H9 (cell line): ENCODE results near the gene COL4A2. TPM values are rescaled to one million over a fixed set of nuclear protein-coding genes. Genes with fewer than 3 reads are reported as not detected.

ENCODE experiments used
- DNase-seq: peaks from one replicate; pipeline ENCODE4 v3.0.0-alpha.2; 2017
- H2AFZ ChIP-seq: one replicate; pipeline ENCODE4 v1.6.1; 2013; ENCODE audit warnings: mild to moderate bottlenecking, low read length, control low read depth, moderate library complexity
- H2AK5ac ChIP-seq: 2 replicates; pipeline ENCODE4 v1.6.1; 2013; ENCODE audit warnings: low read length, control low read depth, mixed read lengths; ENCODE audit not compliant: insufficient read length
- H2BK120ac ChIP-seq: one replicate; pipeline ENCODE4 v1.6.1; 2013; ENCODE audit warnings: low read depth, mild to moderate bottlenecking, low read length, control low read depth, inconsistent platforms; ENCODE audit not compliant: poor library complexity, severe bottlenecking
- H2BK12ac ChIP-seq: 2 replicates; pipeline ENCODE4 v1.6.1; 2013; ENCODE audit warnings: low read length, control low read depth, mixed read lengths, low read depth; ENCODE audit not compliant: insufficient read length
- H2BK15ac ChIP-seq: 2 replicates; pipeline ENCODE4 v1.6.1; 2013; ENCODE audit warnings: low read depth, low read length, control low read depth
- H2BK20ac ChIP-seq: one replicate; pipeline ENCODE4 v1.6.1; 2013; ENCODE audit warnings: low read depth, mild to moderate bottlenecking, low read length, control low read depth, inconsistent platforms; ENCODE audit not compliant: poor library complexity, severe bottlenecking
- H2BK5ac ChIP-seq: 2 replicates; pipeline ENCODE4 v1.6.1; 2013; ENCODE audit warnings: low read length, control low read depth, mixed read lengths; ENCODE audit not compliant: insufficient read length
- H3K14ac ChIP-seq: 2 replicates; pipeline ENCODE4 v1.6.1; 2013; ENCODE audit warnings: low read length, control low read depth; ENCODE audit not compliant: insufficient read depth
- H3K18ac ChIP-seq: 2 replicates; pipeline ENCODE4 v1.6.1; 2013; ENCODE audit warnings: low read depth, mild to moderate bottlenecking, mixed read lengths, low read length, control low read depth; ENCODE audit not compliant: insufficient read length
- H3K23ac ChIP-seq: 2 replicates; pipeline ENCODE4 v1.6.1; 2013; ENCODE audit warnings: low read length, control low read depth, mixed read lengths, low read depth; ENCODE audit not compliant: insufficient read length
- H3K23me2 ChIP-seq: 2 replicates; pipeline ENCODE4 v1.6.1; 2013; ENCODE audit warnings: low read depth, mild to moderate bottlenecking, mixed read lengths, low read length, control low read depth; ENCODE audit not compliant: insufficient read length, poor library complexity, severe bottlenecking
- H3K27ac ChIP-seq: 2 replicates; pipeline ENCODE4 v1.5.1; 2013; ENCODE audit warnings: low read length, control low read depth, mixed read lengths, low read depth; ENCODE audit not compliant: insufficient read length
- H3K27me3 ChIP-seq: 2 replicates; pipeline ENCODE4 v1.6.1; 2013; ENCODE audit warnings: low read length, control low read depth, inconsistent platforms; ENCODE audit not compliant: insufficient read depth
- H3K4ac ChIP-seq: 2 replicates; pipeline ENCODE4 v1.6.1; 2013; ENCODE audit warnings: low read depth, mild to moderate bottlenecking, control low read depth, inconsistent platforms, low read length, moderate library complexity
- H3K4me1 ChIP-seq: 2 replicates; pipeline ENCODE4 v1.6.1; 2013; ENCODE audit warnings: low read length, control low read depth, inconsistent platforms; ENCODE audit not compliant: insufficient read depth
- H3K4me2 ChIP-seq: 2 replicates; pipeline ENCODE4 v1.6.1; 2013; ENCODE audit warnings: low read length, control low read depth, mixed read lengths; ENCODE audit not compliant: insufficient read length, insufficient read depth
- H3K56ac ChIP-seq: 2 replicates; pipeline ENCODE4 v1.6.1; 2013; ENCODE audit warnings: low read depth, mild to moderate bottlenecking, mixed read lengths, low read length, control low read depth; ENCODE audit not compliant: insufficient read length
- H3K79me1 ChIP-seq: 2 replicates; pipeline ENCODE4 v1.6.1; 2013; ENCODE audit warnings: low read depth, mild to moderate bottlenecking, moderate library complexity, low read length, control low read depth, inconsistent platforms; ENCODE audit not compliant: insufficient read depth, poor library complexity, severe bottlenecking
- H3K79me2 ChIP-seq: 2 replicates; pipeline ENCODE4 v1.6.1; 2013; ENCODE audit warnings: low read length, control low read depth, inconsistent platforms; ENCODE audit not compliant: insufficient read depth
- H3K9ac ChIP-seq: 2 replicates; pipeline ENCODE4 v1.6.1; 2013; ENCODE audit warnings: low read length, control low read depth, mixed read lengths; ENCODE audit not compliant: insufficient read length; ENCODE audit errors: extremely low read depth
- H3K9me3 ChIP-seq: one replicate; pipeline ENCODE4 v1.6.1; 2013; ENCODE audit warnings: low read depth, low read length, inconsistent platforms; ENCODE audit not compliant: control insufficient read depth
- H3T11ph ChIP-seq: one replicate; pipeline ENCODE4 v1.6.1; 2013; ENCODE audit warnings: mild to moderate bottlenecking, low read length, control low read depth, inconsistent platforms
- H4K20me1 ChIP-seq: one replicate; pipeline ENCODE4 v1.6.1; 2013; ENCODE audit not compliant: control insufficient read depth, insufficient read length, insufficient read depth
- H4K5ac ChIP-seq: 2 replicates; pipeline ENCODE4 v1.6.1; 2013; ENCODE audit warnings: low read depth, mild to moderate bottlenecking, mixed read lengths, low read length, control low read depth; ENCODE audit not compliant: insufficient read length
- H4K8ac ChIP-seq: replicated peaks from 2 replicates; pipeline ENCODE4 v1.6.1; 2013; ENCODE audit warnings: low read length, control low read depth, mixed read lengths, low read depth; ENCODE audit not compliant: insufficient read length
- H4K91ac ChIP-seq: 2 replicates; pipeline ENCODE4 v1.6.1; 2013; ENCODE audit warnings: low read depth, mild to moderate bottlenecking, moderate library complexity, mixed read lengths, low read length, control low read depth; ENCODE audit not compliant: insufficient read length
- H3K27ac Mint-ChIP-seq, 3 experiments: 2 replicates in 2 of 3; 3 replicates in 1 of 3; pipeline ENCODE4 v1.8.0; 2020 to 2021; ENCODE audit warnings: mixed read lengths in 3 of 3, mild to moderate bottlenecking in 1 of 3, moderate library complexity in 1 of 3
- H3K27me3 Mint-ChIP-seq: 2 replicates; pipeline ENCODE4 v1.8.0; 2021; ENCODE audit warnings: low read depth, mild to moderate bottlenecking, moderate library complexity, mixed read lengths
- H3K36me3 Mint-ChIP-seq, 3 experiments: 2 replicates in 2 of 3; 3 replicates in 1 of 3; pipeline ENCODE4 v1.8.0; 2020 to 2021; ENCODE audit warnings: low read depth in 3 of 3, mixed read lengths in 3 of 3; ENCODE audit not compliant: insufficient read depth in 1 of 3
- H3K4me1 Mint-ChIP-seq, 2 experiments: 2 replicates each; pipeline ENCODE4 v1.8.0; 2020; ENCODE audit warnings: mixed read lengths in 2 of 2
- H3K4me3 Mint-ChIP-seq, 2 experiments: 2 replicates in 1 of 2; 3 replicates in 1 of 2; pipeline ENCODE4 v1.8.0; 2020 to 2021; ENCODE audit warnings: mild to moderate bottlenecking in 2 of 2, mixed read lengths in 2 of 2, moderate library complexity in 1 of 2
- H3K9me3 Mint-ChIP-seq, 2 experiments: 2 replicates in 1 of 2; 3 replicates in 1 of 2; pipeline ENCODE4 v1.8.0; 2020; ENCODE audit warnings: mild to moderate bottlenecking in 2 of 2, mixed read lengths in 2 of 2, moderate library complexity in 1 of 2
- WGBS: extraction: QIAGEN DNeasy Blood & Tissue Kit; methylation state at CpG from one replicate; pipeline ENCODE4 v1.1.7; 2013; ENCODE audit warnings: missing lambda C conversion rate, low lambda C conversion rate, mixed read lengths; ENCODE audit not compliant: insufficient read length; ENCODE audit errors: extremely low coverage; 5-methylcytosine and 5-hydroxymethylcytosine counted together
- total RNA-seq: library from RNA; stranded (reverse); gene quantifications from 2 replicates; pipeline ENCODE4 v1.2.1, GENCODE V29; 2021
- TF ChIP-seq, protein P1 (sequence below): fragments of 200-600 bp; sonication (generic); conservative IDR thresholded peaks from 3 replicates; pipeline ENCODE4 v1.8.0; 2021; ENCODE audit warnings: antibody characterized with exemption, mild to moderate bottlenecking

The COL4A2 gene
- total RNA-seq, 1 experiment from 2014 or later: 76.5 TPM

GRCh38 chr13:110393761-110394160, 86.7 kb downstream of the COL4A2 start:
- Histone ChIP-seq H4K5ac (no peak overlapping the region), H3K18ac (no peak overlapping the region), H3K27ac (no peak overlapping the region), H3K9ac (no peak overlapping the region), H2BK120ac (no peak overlapping the region), H3K56ac (no peak overlapping the region), H3K23ac (no peak overlapping the region), H3K9me3 (no peaks in the 10 kb centered on the region), H2BK5ac (no peak overlapping the region), H3K14ac (no peak overlapping the region), H4K8ac (no peak overlapping the region), H2AK5ac (no peak overlapping the region), H3K4me1 (peaks cover 2% of the 10 kb centered on the region; the same call in 1 of the 2 replicates), H2BK20ac (no peak overlapping the region), H2AFZ (no peak overlapping the region), H2BK15ac (no peak overlapping the region), H3K27me3 (no peaks in the 10 kb centered on the region), H4K91ac (no peak overlapping the region), H3K23me2 (no peaks in the 10 kb centered on the region), H3K4me2 (no peak overlapping the region), H3K4ac (no peak overlapping the region), H3K79me1 (no peaks in the 10 kb centered on the region), H2BK12ac (no peak overlapping the region), H4K20me1 (no peaks in the 10 kb centered on the region), H3K79me2 (no peaks in the 10 kb centered on the region), H3T11ph (no peak overlapping the region)
- Mint-ChIP-seq H3K4me3 (no peak overlapping the region), H3K27me3 (no peaks in the 10 kb centered on the region), H3K4me1 (peaks cover 22 to 23% of the 10 kb centered on the region in 2 experiments), H3K36me3 (peaks cover 9 to 20% (median 15%) of the 10 kb centered on the region in 3 experiments), H3K9me3 (peaks cover 2 to 7% of the 10 kb centered on the region in 2 experiments; a peak in 3 of 5 replicates), H3K27ac (no peak overlapping the region)
- TF ChIP-seq, protein P1, sequence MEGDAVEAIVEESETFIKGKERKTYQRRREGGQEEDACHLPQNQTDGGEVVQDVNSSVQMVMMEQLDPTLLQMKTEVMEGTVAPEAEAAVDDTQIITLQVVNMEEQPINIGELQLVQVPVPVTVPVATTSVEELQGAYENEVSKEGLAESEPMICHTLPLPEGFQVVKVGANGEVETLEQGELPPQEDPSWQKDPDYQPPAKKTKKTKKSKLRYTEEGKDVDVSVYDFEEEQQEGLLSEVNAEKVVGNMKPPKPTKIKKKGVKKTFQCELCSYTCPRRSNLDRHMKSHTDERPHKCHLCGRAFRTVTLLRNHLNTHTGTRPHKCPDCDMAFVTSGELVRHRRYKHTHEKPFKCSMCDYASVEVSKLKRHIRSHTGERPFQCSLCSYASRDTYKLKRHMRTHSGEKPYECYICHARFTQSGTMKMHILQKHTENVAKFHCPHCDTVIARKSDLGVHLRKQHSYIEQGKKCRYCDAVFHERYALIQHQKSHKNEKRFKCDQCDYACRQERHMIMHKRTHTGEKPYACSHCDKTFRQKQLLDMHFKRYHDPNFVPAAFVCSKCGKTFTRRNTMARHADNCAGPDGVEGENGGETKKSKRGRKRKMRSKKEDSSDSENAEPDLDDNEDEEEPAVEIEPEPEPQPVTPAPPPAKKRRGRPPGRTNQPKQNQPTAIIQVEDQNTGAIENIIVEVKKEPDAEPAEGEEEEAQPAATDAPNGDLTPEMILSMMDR: no peak
- WGBS: no CpG with 5 or more reads among the region's 4 CpGs
- DNase-seq: no peak
